GM13977 (cell line): Measurements from ENCODE around the gene ZNF232.
A peak's percentile ranks its signal among the peaks of the same experiment; 100 is the strongest.
"Not testable (repeated sequence)": the region's sequence is repeated elsewhere in the genome, so short reads cannot be mapped to it uniquely, and the experiment has no call there.

Experiments
- DNase-seq: peaks from one replicate; pipeline ENCODE4 v3.0.0; 2012; ENCODE audit warnings: low spot score
- in situ Hi-C: fragments of 300-500 bp; cut with MboI; formaldehyde crosslinking; loops from one replicate; pipeline ENCODE4 v1.12.0; 2022; ENCODE audit warnings: low sequenced_read_pairs, low pct_unique_long_range_greater_than_20kb, mixed read lengths, inconsistent platforms; ENCODE audit not compliant: unreplicated experiment
- TF ChIP-seq, protein P1 (sequence below): IDR thresholded peaks from 2 replicates; pipeline ENCODE4 v1.5.1; 2012; ENCODE audit warnings: mild to moderate bottlenecking, control low read depth; ENCODE audit not compliant: insufficient read depth; ENCODE audit errors: extremely low read depth, missing control alignments

Gene ZNF232

DNA sequence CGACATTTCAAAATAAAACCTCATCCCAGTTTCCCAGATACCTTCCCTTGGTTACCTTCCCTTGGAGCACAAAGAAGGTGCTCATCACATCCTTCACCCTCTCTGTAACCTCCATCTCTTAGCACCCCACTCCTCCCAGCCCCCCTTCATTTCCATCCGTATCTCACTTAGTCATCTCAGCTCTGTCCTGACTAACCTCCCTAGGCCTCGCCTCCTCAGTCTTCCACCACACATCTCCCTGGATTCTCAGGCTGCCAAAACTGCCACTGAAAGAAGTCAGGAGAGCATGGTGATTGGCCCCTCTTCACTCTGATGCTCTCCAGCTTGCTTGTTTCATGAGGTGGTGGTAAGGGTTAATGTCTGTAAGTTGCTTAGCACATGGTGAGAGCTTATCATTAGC, 31.1 kb downstream of the ZNF232 start:
- in situ Hi-C loops, result no loop called here
- no peak for DNase-seq
- TF ChIP-seq, protein P1, sequence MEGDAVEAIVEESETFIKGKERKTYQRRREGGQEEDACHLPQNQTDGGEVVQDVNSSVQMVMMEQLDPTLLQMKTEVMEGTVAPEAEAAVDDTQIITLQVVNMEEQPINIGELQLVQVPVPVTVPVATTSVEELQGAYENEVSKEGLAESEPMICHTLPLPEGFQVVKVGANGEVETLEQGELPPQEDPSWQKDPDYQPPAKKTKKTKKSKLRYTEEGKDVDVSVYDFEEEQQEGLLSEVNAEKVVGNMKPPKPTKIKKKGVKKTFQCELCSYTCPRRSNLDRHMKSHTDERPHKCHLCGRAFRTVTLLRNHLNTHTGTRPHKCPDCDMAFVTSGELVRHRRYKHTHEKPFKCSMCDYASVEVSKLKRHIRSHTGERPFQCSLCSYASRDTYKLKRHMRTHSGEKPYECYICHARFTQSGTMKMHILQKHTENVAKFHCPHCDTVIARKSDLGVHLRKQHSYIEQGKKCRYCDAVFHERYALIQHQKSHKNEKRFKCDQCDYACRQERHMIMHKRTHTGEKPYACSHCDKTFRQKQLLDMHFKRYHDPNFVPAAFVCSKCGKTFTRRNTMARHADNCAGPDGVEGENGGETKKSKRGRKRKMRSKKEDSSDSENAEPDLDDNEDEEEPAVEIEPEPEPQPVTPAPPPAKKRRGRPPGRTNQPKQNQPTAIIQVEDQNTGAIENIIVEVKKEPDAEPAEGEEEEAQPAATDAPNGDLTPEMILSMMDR, result no peak

GRCh38 chr17:5078106-5079028, 33.3 kb downstream of the ZNF232 start, which contains the start of gene ZFP3:
Gene ZFP3, plus strand, starts transcription at chr17:5078467. Its CDS starts 13,038 bp downstream, at chr17:5091505.
- peak; percentile 87 for DNase-seq
- TF ChIP-seq, protein P1, result peak; percentile 25
- in situ Hi-C loops, result no loop called here

DNA sequence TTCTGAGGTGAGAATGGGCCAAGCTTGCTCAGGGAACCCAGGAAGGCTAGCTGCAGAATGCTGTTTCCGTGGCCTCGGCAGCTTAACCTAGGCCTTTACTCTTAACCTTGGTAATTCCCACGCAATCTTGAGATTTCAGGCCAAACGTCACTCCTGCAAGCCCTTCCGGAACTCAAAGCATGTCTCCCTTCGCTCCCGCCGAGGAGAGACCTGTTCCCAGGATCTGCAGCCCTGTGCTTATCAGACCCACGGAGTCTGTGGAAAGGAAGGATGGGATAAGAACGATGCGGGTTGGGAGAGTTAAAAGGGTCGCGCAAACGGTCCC, 33.9 kb downstream of the ZNF232 start:
- in situ Hi-C loops, result no loop called here
- TF ChIP-seq, protein P1, result no peak
- no peak for DNase-seq

DNA sequence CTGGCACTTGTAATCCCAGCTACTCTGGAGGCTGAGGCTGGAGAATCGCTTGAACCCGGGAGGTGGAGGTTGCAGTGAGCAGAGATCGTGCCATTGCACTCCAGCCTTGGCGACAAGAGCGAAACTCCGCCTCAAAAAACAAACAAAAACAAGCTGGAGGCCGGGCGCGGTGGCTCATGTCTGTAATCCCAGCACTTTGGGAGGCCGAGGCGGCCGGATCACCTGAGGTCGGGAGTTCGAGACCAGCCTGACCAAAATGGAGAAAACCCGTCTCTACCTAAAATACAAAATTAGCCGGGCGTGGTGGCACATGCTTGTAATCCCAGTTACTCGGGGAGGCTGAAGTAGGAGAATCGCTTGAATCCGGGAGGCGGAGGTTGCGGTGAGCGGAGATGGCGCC, 34.4 kb downstream of the ZNF232 start:
- in situ Hi-C loops, DNase-seq: not testable (repeated sequence)

DNA sequence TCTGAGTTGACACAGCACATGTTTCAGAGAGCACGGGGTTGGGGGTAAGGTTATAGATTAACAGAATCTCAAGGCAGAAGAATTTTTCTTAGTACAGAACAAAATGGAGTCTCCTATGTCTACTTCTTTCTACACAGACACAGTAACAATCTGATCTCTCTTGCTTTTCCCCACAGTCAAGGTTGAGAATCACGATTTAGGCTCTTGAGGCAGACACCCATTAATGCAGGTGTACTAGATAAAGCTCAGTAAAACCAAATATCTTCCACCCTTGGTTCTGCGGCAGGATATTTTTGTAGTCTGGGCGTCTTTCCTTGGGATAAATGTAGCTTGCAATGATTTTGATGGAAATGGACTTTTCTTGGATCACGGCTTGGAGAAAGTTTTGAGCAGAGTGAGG, 36.2 kb downstream of the ZNF232 start:
- DNase-seq, in situ Hi-C loops: not testable (repeated sequence)

GRCh38 chr17:5069724-5070123, 42.0 kb downstream of the ZNF232 start:
- TF ChIP-seq, protein P1, result no peak
- no peak for DNase-seq
- in situ Hi-C loops, result loop anchor here (10.0 kb wide), 1 partner anchor 105 kb away; the partner anchor contains the start of gene SPAG7

DNA sequence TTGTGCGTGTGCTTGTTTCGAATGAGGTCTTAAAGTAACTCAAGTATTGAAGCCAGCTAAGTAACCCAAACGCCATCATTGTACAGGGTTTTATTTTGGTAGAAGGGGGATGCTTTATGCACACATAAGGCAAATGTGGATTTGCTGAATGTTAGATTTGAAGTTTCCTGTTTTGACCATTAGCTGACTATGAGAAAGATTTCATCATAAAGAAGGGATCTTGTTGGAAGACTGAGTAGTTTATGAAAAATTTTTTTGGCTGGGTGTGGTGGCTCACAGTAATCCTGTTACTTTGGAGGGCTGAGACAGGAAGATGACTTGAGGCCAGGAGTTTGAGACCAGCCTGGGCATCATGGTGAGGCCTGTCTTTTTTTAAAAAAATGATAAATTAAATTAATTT, 43.4 kb downstream of the ZNF232 start:
- in situ Hi-C loops, result loop anchor here (10.0 kb wide), 1 partner anchor 103 kb away; the partner anchor contains the start of gene SPAG7
- TF ChIP-seq, protein P1, result no peak
- no peak for DNase-seq
